Stimulated activated CD4-positive, alpha-beta T cell treated with anti-CD3 and anti-CD28 coated beads, TNF-alpha, amount 100 ng/mL, for 1 hour (primary cell): ENCODE measurements around the gene HSPA1B.

Experiments used
- DNase-seq, 3 donors: peaks; one replicate each; pipeline ENCODE4 v3.0.0-alpha.2; 2020; ENCODE audit warnings: low read depth in 3 of 3, low spot score in 1 of 3

Gene HSPA1B

DNA sequence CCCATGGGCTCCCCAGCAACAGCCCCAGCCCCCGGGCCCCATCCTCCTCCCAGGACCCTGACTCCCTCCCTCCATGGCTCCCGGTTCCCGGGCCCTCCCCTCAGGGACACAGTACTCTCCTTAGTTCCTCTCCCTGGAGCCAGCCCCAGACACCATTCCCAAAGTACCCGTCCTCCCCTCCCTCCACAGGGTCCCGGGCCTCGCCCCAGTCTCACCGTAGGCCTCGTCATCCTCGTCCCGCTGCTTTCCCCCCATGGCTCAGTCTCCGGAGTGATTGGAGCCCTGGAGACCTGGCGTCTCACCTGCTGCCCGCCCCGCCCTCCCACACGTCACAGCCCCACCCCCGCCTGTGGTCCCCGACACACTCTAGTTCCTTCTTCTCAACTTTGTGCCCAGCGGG is 51.2 kb downstream of the HSPA1B start, which contains the start of gene SLC44A4:
TSS of gene SLC44A4 (minus strand) at position 272 of the 400 bp plus-strand sequence. CDS start at position 255, 17 bp downstream.
- DNase-seq, result no peak

DNA sequence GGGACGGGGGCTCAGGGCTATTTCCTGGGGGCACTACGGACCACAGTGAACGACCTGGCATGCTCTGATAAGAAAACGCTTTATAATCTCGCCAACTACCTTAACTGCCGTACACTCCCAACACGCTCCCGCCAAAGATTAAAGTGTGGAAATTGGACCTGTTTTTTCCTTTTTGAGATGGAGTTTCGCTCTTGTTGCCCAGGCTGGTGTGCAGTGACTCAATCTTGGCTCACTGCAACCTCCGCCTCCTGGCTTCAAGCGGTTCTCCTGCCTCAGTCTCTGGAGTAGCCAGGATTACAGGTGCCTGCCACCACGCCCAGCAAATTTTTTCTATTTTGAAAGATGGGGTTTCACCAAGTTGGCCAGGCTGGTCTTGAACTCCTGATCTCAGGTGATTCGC is 51.6 kb downstream of the HSPA1B start:
- no peak for DNase-seq
